NOMO-1 (cell line): ENCODE measurements around the gene ADAMTS19.
"Not testable (repeated sequence)": the region's sequence is repeated elsewhere in the genome, so short reads cannot be mapped to it uniquely, and the experiment has no call there.

ENCODE experiments used
- DNase-seq, 2 experiments: peaks; one replicate each; lab custom pipeline; 2025; ENCODE audit not compliant: unreplicated experiment in 2 of 2; lab: John Stamatoyannopoulos, UW

ADAMTS19 gene, protein sequence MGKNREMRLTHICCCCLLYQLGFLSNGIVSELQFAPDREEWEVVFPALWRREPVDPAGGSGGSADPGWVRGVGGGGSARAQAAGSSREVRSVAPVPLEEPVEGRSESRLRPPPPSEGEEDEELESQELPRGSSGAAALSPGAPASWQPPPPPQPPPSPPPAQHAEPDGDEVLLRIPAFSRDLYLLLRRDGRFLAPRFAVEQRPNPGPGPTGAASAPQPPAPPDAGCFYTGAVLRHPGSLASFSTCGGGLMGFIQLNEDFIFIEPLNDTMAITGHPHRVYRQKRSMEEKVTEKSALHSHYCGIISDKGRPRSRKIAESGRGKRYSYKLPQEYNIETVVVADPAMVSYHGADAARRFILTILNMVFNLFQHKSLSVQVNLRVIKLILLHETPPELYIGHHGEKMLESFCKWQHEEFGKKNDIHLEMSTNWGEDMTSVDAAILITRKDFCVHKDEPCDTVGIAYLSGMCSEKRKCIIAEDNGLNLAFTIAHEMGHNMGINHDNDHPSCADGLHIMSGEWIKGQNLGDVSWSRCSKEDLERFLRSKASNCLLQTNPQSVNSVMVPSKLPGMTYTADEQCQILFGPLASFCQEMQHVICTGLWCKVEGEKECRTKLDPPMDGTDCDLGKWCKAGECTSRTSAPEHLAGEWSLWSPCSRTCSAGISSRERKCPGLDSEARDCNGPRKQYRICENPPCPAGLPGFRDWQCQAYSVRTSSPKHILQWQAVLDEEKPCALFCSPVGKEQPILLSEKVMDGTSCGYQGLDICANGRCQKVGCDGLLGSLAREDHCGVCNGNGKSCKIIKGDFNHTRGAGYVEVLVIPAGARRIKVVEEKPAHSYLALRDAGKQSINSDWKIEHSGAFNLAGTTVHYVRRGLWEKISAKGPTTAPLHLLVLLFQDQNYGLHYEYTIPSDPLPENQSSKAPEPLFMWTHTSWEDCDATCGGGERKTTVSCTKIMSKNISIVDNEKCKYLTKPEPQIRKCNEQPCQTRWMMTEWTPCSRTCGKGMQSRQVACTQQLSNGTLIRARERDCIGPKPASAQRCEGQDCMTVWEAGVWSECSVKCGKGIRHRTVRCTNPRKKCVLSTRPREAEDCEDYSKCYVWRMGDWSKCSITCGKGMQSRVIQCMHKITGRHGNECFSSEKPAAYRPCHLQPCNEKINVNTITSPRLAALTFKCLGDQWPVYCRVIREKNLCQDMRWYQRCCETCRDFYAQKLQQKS

DNA sequence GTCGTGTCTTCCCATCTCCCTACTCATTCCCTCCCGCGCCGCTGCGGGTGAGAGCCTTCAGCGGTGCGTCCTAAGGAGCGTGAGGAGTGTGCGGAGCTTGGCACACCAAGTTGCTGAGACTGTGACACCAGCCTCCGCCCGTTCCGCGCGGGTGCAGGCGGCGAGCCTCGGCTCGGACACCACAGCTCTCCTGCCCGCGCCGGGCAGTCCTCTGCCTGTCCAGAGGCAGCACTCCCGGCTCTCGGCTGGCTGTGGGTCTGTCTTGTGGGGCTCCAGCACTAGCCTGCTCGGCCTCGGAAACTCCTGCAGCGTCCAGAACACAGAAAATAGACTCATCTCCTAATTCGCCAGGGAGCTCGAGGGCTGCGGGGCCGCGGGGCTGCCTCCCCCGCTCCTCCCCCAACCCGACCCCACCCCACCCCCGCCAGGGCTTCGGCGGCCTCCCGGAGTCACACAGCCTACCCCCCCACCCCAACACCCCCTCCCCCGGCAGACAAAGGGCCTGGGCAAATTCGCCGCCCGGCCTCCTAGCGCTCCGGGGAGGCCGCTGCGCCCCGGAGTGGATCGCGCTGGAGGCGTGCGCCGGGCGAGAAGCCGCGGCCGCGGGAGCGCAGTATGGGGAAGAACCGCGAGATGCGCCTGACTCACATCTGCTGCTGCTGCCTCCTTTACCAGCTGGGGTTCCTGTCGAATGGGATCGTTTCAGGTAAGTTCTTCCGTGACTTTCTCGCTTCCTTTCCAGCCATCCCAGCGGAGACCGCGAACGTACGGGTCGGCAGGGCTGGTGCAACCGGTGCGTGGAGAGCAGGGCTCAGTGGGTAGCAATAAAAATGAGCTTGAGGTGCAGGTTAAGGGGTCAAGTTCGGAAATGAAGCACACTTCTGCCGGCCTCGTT is at the start of gene ADAMTS19:
Gene ADAMTS19 (plus strand): TSS at position 522 of the 895 bp plus-strand sequence. CDS start 94 bp downstream, at position 616.
- DNase-seq, result no peak

DNA sequence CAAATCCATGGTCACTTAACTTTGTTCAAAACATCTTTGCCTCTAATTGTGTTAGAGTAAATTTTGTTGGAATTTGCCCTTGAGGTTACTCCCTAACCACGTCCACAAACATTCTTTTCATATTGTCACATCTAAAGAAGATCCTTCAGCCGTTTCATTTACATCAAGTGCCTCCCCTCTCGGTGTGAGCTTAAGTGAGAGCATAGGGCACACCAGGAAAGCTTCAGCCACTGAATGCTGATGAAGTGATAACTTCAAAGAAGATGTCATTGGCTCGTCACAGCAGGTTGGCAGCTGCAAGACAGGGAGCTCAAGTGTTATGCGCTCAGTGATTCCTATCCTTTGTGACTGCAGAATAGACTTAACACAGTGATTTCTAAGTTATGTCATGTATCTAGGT is 49.6 kb upstream of the ADAMTS19 start:
- DNase-seq, result no peak

DNA sequence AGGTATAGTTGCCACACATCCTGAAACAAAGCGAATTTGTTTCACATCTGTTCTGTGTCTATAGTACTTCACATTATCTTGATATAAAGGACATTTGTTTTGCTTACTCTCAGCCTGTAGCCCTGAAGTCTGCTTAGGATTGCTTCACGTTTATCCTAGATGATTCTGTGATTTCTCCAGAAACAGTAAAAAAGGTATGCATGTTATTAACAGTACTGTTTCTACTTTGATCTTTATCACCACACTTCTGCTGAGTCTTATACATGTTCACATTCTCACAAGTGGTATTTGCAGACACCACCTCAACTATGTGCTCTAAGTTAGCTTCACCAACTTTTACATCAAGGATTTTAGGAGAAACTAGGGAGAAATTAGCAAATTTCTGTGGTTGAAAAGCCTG is 47.4 kb upstream of the ADAMTS19 start:
- DNase-seq, result no peak

DNA sequence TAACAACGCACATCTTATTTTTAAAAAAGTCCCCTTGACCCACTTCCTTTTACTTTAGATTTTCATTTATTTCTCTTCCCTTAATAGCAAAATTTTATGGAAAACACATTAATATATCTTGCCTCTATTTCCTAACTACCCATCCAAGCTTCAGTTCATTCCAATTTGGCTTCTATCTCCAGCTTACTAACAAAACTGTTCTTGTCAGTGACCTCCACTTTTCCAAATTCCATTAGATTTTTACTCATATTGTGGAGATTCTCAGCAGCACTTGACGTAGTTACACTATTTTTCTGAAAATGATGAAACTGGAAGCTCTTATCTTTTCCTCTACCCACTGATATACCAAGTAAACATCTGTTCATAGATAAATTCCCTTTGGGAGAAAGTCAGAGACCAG is 46.5 kb upstream of the ADAMTS19 start:
- DNase-seq, result no peak

GRCh38 chr5:129419292-129419691 is 40.8 kb upstream of the ADAMTS19 start:
- no peak for DNase-seq

GRCh38 chr5:129425031-129425430 is 35.1 kb upstream of the ADAMTS19 start:
- no peak for DNase-seq

DNA sequence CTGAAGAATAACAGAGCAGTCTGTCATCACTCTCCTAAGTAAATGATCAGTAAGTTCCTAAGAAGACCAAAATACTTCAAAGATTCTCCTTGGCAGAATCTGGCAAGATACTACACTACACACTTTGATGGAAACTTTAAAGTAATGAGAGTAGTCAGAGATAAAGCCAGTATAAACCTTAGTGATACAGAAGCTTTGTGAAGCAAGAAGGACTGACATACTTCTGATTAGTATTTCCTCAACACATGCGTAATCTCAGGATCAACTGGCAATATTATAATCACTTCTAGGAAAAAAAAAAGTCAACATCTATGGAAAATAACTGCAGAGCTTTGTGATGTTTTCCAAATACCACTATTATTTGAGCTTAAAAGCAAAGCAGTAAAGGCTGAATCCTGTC is 34.0 kb upstream of the ADAMTS19 start:
- no peak for DNase-seq

DNA sequence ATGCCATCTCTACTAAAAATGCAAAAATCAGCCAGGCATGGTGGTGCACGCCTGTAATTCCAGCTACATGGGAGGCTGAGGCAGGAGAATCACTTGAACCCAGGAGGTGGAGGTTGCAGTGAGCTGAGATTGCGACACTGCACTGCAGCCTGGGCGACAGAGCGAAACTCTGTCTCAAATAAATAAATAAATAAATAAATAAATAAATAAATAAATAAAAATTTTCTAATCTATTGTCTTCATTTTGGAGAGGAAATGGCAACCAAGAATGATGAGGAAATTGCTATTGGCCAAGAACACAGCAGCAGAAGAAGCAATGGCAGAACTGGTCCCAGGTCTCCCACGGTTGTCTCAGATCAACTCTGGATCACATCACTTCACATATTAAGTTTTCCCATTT is 31.5 kb upstream of the ADAMTS19 start:
- not testable (repeated sequence) for DNase-seq

GRCh38 chr5:129431406-129431805 is 28.7 kb upstream of the ADAMTS19 start:
- no peak for DNase-seq

DNA sequence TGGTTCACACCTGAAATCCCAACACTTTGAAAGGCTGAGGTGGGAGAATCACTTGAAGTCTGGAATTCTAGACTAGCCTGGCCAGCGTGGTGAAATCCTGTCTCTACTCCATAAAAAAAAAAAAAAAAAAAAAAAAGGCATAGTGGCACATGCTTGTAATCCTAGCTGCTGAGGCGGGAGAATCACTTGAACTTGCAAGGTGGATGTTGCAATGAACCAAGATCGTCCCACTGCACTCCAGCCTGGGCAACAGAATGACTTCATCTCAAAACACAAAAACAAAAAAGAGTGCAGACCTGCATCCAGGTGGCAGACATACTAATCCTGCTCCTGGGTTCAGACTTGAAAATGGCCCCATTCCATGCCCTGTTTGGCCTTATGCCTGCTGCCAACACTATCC is 21.8 kb upstream of the ADAMTS19 start:
- no peak for DNase-seq

- no peak for DNase-seq
Observed at GRCh38 chr5:129440424-129440823, 19.7 kb upstream of the ADAMTS19 start.

DNA sequence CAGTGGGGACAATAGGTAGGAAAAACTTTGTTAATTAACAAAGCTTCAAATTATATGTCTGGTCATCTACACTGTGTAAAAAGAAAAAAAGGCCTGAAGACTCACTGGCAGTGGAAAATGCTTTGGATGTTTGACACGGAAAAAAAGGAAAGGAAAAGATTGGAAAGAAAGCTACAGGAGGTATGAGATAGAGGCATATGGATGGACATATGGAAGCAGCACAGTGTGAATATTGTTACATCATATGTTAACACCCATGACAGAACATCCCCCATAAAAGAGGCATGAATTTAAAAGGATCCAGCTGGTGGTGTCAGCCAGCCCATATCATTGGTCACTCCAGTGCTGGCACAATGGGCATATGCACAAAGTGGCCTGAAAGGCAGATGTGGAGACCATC is 19.0 kb upstream of the ADAMTS19 start:
- DNase-seq, result no peak

- no peak for DNase-seq
Observed at GRCh38 chr5:129445379-129445778, 14.7 kb upstream of the ADAMTS19 start.

DNA sequence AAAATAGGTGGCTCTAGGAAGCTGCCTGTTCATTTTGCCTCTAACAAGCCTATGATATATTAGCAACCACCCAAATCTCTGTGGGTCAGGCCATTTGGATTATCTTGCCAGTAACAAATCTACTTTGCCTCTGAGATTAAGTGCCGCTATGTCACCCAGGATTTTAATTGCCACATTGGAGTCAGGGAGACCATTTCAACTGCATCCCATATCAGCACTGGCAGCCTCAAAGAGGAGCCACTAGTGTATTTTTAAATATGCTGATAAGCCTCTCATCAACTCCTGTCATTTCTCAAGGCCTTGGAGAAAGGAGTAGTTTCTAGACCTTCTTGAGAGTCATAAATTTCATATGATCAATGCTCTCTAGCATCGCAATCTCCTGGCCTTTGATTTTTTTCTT is 12.1 kb upstream of the ADAMTS19 start:
- no peak for DNase-seq

DNA sequence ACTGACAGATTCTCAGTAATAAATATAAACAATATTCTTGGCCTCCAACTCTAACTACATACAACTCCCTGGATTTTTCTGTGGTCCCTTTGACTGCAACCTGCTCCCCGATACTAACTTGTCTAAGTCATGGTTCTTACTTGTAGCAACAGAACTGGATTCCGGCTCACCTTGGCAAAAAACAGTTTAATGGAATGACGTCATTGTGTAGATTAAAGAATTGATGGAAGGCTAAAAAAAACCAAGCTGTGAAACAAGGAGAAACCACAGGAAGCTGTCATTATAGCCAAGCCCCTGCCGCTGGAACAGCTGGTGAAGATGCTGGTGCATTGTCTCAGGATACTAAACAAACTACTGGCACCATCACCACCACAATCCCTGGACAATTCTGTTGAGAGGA is 11.4 kb upstream of the ADAMTS19 start:
- DNase-seq, result no peak

- DNase-seq, result no peak
Observed at GRCh38 chr5:129454461-129454860, 5.6 kb upstream of the ADAMTS19 start.

DNA sequence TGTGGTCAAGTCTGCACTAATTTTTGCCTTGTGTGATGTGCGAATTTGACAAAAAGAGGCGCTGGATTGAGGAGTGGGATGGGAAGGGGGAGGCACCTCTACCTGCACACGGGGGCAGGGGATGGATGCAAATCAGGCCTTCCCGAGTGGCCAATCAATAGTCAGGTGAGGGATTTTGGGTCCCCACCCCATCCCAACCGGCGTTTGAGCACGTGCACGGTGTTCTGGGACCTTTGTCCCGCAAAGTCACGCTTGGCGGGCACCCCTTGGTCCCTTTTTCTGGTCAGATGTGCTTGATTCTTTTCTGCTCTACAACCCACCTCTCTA is 685 bp upstream of the ADAMTS19 start:
- no peak for DNase-seq

GRCh38 chr5:129460672-129460935 is 506 bp downstream of the ADAMTS19 start:
- no peak for DNase-seq

GRCh38 chr5:129460936-129461710 is 1.0 kb downstream of the ADAMTS19 start:
- DNase-seq, result no peak
